ENCODE measurements around the gene GPR27. TPM values are rescaled to one million over a fixed set of nuclear protein-coding genes. Genes with fewer than 3 reads are reported as not detected.
A peak's percentile ranks its signal among the peaks of the same experiment; 100 is the strongest.

The GPR27 gene
- total RNA-seq, 1 donor from 2014 or later: 7.1 TPM

GRCh38 chr3:71709908-71710511 lies 43.6 kb upstream of the GPR27 start:
- H3K27me3 Mint-ChIP-seq: no peaks in the 10 kb centered on the region
- no peak overlapping the region for H3K4me3 Mint-ChIP-seq
- no peak for DNase-seq (ENCODE audit: extremely low spot score, unreplicated experiment)
- H3K27ac Mint-ChIP-seq: no peak overlapping the region
- peaks cover 8% of the 10 kb centered on the region for H3K36me3 Mint-ChIP-seq
- H3K9me3 Mint-ChIP-seq: no peaks in the 10 kb centered on the region
- peaks cover 27% of the 10 kb centered on the region for H3K4me1 Mint-ChIP-seq (ENCODE audit: unreplicated experiment)
- TF ChIP-seq CTCF (conservative IDR thresholded peaks at IDR 0.05): no peak

DNA sequence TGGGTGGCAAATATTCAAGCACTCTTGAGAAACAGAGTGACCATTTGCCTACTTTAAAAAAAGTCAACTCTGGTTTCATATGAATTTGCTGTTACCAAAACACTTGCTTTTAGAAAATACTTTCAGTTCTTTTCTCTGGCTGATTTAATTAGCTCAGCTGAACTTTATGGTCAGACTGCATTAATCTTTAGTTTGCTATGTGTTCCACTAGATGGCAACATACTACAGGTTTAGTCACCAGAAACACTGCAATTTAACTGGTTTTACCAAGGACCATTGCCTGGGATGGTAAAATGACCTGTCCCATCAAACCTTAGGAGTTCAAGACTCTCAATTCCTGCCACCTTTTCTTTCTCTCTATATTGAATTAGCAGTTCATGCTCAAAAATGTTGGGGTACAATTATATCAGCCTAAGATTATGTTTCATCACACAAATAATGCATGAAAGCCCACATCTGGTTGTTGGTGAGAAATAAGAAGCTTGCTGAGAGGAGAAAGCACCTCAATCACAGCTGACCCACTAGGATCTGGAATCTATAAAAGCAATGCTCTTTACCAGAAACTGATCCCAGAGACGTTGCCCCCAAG lies 42.7 kb upstream of the GPR27 start:
- Mint-ChIP-seq H3K9me3 (no peaks in the 10 kb centered on the region), H3K4me1 (ENCODE audit: unreplicated experiment) (peaks cover 18% of the 10 kb centered on the region), H3K27me3 (no peaks in the 10 kb centered on the region), H3K27ac (no peak overlapping the region), H3K4me3 (no peak overlapping the region), H3K36me3 (peaks cover 4% of the 10 kb centered on the region)
- TF ChIP-seq CTCF (conservative IDR thresholded peaks at IDR 0.05): peak; percentile 89
- DNase-seq (ENCODE audit: extremely low spot score, unreplicated experiment): no peak

DNA sequence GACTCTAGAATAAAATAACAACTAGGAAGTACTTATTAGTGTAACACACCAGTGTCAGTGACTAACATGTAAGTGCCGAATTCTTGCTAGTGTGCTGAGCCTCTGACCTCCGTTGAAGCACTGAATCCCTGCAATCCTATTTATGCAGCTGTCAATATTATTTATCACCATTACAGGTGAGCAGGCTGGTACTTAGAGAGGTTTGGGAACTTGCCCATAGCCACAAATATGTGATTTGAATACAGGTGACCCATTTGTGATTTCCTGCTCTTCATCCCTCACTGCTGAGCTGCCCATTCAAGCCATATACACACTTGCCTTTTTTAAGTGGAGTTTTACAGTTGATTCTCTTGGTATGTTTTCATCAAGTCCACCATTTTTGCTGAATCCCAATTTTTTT lies 40.6 kb upstream of the GPR27 start:
- Mint-ChIP-seq H3K36me3 (no peaks in the 10 kb centered on the region), H3K27ac (no peak overlapping the region), H3K27me3 (no peaks in the 10 kb centered on the region), H3K4me1 (ENCODE audit: unreplicated experiment) (peaks cover 6% of the 10 kb centered on the region), H3K9me3 (no peaks in the 10 kb centered on the region), H3K4me3 (no peak overlapping the region)
- TF ChIP-seq CTCF (conservative IDR thresholded peaks at IDR 0.05): no peak
- no peak for DNase-seq (ENCODE audit: extremely low spot score, unreplicated experiment)

DNA sequence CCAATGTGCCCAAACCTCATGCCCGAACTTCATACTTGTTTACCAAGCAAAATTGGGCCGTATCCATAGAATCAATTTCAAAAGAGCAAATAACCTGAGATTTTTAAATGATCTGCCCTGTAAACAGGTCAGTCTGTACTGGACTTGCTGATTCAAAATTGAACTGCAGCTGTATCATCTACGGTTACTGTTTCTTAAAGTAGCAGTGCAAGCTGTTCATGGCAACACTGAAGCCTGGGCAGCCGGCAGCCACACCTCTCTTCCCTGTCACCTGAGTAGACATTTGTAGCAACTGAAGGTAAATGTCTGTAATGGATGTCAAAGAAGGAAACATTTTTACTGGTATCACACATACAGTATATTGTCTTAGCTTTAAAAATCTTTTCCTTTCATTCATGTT lies 39.1 kb upstream of the GPR27 start:
- Mint-ChIP-seq H3K27ac (no peak overlapping the region), H3K9me3 (no peaks in the 10 kb centered on the region), H3K36me3 (peaks cover 7% of the 10 kb centered on the region), H3K4me3 (no peak overlapping the region), H3K27me3 (no peaks in the 10 kb centered on the region), H3K4me1 (ENCODE audit: unreplicated experiment) (peaks cover 6% of the 10 kb centered on the region)
- no peak for TF ChIP-seq CTCF (conservative IDR thresholded peaks at IDR 0.05)
- DNase-seq (ENCODE audit: extremely low spot score, unreplicated experiment): no peak

GRCh38 chr3:71718072-71718471 lies 35.6 kb upstream of the GPR27 start:
- no peaks in the 10 kb centered on the region for H3K4me1 Mint-ChIP-seq (ENCODE audit: unreplicated experiment)
- H3K27me3 Mint-ChIP-seq: peaks cover 21% of the 10 kb centered on the region
- no peak overlapping the region for H3K4me3 Mint-ChIP-seq
- TF ChIP-seq CTCF (conservative IDR thresholded peaks at IDR 0.05): no peak
- no peaks in the 10 kb centered on the region for H3K9me3 Mint-ChIP-seq
- no peak for DNase-seq (ENCODE audit: extremely low spot score, unreplicated experiment)
- no peak overlapping the region for H3K27ac Mint-ChIP-seq
- H3K36me3 Mint-ChIP-seq: peaks cover 15% of the 10 kb centered on the region
